LNCaP clone FGC (cell line): ENCODE measurements around the gene APOA4.

Source experiments
- DNase-seq: peaks from one replicate; pipeline ENCODE4 v3.0.0-alpha.2; 2011; ENCODE audit warnings: low read depth
- H3K4me3 ChIP-seq: 2 replicates; pipeline ENCODE4 v1.5.1; 2011; ENCODE audit warnings: mild to moderate bottlenecking, low read depth, low read length, control low read depth
- TF ChIP-seq, protein P1 (sequence below): IDR thresholded peaks from 2 replicates; pipeline ENCODE4 v1.5.1; 2012; ENCODE audit warnings: mild to moderate bottlenecking; ENCODE audit not compliant: control insufficient read depth, insufficient read depth; ENCODE audit errors: extremely low read depth

The APOA4 gene

DNA sequence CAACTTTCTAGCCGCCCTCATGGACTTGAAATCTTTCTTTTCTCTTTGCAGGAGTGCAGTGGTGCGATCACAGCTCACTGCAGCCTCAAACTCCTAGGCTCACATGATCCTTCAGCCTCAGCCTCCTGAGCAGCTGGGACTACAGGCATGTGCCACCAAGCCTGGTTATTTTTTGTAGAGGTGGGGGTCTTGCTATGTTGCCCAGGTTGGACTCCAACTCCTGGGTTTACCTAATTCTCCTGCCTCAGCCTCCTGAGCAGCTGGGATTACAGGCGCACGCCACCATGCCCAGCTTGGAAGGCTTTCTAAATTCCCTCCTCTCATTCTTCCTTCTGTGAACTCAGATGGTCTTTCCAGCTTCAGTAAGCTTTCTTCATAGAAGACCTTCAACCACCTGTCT, 19.0 kb upstream of the APOA4 start:
- no peak for DNase-seq
- TF ChIP-seq, protein P1, sequence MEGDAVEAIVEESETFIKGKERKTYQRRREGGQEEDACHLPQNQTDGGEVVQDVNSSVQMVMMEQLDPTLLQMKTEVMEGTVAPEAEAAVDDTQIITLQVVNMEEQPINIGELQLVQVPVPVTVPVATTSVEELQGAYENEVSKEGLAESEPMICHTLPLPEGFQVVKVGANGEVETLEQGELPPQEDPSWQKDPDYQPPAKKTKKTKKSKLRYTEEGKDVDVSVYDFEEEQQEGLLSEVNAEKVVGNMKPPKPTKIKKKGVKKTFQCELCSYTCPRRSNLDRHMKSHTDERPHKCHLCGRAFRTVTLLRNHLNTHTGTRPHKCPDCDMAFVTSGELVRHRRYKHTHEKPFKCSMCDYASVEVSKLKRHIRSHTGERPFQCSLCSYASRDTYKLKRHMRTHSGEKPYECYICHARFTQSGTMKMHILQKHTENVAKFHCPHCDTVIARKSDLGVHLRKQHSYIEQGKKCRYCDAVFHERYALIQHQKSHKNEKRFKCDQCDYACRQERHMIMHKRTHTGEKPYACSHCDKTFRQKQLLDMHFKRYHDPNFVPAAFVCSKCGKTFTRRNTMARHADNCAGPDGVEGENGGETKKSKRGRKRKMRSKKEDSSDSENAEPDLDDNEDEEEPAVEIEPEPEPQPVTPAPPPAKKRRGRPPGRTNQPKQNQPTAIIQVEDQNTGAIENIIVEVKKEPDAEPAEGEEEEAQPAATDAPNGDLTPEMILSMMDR, result no peak

DNA sequence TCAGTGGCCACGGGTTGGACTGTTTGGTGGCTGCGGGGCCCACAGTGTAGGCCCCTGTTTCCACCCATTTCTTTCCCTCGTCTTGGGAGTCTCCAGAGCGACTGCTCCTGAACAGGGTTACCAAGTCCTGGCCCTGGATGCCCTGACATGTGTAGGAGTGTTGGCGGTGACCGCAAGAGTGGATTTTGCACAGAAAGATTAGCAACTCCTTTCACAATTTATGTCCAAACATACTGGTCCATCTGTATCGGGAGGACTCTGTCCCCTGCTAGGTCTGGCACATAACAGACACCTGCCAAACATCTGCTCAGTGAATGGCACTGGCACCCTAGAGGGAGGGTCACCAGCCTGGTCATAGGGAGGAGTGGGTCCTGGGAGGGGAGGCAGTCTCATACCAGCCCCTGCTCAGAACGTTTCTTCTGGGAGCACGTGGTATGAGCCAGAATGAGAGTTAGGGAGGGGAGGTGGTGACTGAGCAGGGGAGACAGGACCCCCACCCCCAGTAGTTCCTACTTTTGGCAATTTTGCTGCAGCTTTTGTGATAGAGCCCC, 17.7 kb upstream of the APOA4 start:
- TF ChIP-seq, protein P1, result no peak
- DNase-seq, result no peak
- H3K4me3 ChIP-seq, result no peak overlapping the region

More for the DNA sequence above, 19.0 kb upstream of the APOA4 start:
- no peak overlapping the region for H3K4me3 ChIP-seq

DNA sequence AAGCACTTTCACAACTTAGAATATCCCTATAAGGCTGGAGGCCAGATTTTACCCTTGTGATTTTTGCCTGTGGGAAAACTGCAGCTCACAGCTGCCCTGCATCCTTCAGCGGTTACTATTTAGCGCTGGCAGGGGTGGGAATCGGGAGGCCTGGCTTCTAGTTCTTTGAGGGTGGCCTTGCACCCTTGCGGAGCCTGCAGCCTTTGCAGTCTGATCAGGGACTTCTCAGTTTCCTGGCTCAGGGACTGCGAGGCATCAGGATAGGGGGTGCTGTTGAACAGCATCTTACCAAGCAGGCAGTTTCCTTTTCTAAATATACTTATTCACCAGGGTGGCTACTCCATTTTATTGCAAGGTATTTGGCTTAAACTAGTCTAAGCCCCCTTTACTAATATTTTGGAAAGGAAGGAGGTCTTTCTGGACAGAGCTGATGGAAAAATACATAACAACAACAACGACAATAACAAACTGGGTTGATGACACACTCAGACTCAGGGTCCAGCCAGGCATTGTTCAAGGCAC, 17.2 kb upstream of the APOA4 start:
- DNase-seq, result no peak
- H3K4me3 ChIP-seq, result no peak overlapping the region
- TF ChIP-seq, protein P1, result no peak

DNA sequence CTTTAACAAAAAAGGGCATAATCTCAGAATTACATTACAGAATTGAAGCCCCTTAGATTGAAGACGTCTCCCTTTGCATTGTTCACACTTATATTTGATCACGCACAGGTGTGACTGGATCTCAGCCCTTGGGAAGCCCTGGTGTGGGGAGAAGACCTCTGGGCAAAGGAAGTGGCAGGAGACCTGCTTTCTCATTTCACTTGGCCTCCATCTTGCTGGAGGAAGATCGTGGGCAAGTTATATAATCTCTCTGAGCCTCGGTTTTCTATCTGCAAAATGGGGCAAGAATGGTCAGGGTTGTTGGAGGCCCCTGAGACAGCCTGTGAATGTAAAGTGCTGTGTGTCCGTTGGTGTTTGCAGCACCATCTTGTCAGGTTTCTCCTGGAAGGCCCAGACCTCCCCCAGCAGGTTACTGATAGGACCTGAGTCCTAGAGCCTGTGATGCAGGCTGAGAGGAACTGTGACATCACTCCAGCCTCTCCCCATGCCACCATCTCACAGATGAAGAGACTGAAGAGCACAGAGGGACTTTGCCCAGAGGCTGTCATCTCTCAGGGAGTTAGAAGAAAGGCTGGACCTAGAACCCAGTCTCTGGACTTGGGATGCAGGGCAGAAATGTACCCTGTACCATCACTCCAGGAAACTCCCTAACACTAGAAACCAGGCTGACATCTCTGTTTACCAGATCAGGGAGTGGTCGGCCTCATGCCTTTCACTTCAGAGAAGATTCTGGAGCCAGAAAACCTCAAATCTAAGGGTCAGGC, 15.4 kb upstream of the APOA4 start:
- no peak overlapping the region for H3K4me3 ChIP-seq

DNA sequence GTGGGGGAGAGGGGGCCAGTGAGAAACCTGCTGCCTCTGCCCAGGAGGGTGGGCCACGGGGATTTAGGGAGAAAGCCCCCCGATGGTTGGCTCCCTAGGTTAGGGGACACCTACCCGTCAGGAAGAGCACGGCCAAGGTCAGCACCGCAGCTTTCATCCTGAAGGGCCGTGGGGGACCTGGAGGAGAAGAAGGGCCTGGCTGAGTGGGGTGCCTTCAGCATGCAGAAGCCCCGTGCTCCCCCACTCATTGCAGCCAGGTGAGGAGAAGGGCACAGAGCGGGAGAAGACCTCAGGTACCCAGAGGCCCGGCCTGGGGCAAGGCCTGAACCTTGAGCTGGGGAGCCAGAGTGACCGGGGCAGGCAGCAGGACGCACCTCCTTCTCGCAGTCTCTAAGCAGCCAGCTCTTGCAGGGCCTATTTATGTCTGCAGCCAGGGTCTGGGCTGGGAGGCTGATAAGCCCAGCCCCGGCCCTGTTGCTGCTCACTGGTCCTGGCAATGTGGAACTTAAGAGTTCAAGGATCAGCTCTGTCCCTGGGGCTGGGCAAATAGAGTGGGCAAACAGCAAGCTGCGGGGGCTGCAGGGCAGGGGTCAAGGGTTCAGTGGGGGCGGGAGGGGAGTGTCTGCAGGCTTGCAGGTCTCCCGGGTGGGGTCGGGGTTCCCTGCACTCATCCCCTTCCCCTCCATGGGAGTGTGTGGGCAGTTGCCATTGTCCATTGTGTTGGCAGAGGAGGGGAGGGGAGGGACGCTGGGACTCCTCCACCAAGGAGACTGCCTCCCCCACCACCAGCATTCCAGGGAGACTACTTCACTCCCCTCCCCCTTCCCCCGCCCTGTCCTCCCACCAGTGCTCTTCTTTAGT, 14.4 kb upstream of the APOA4 start, which contains the start of gene APOA1:
Gene APOA1 (minus strand): TSS at position 392 of the 861 bp plus-strand sequence. CDS start 235 bp downstream, at position 157.
- DNase-seq, result no peak
- no peak within 1 kb of the TSS for H3K4me3 ChIP-seq
- TF ChIP-seq, protein P1, result no peak

More for the DNA sequence above, 15.4 kb upstream of the APOA4 start:
- no peak for DNase-seq
- TF ChIP-seq, protein P1, result no peak

DNA sequence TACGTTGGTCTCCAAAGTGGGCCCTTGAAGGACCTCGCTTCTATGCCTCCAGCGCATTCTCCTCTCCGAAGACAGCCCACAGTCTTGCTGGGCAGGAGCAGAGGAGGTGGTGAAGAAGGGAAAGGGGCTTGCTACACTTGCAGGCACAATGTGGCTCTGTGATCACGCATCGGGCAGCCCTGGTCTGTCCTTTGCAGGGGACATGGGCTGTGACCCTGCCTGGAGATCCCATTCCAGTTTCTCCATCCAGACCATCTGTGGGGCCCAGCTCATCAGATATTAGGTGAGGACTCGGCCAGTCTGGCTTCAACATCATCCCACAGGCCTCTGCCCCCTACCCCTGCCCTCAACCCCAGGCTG, 13.5 kb upstream of the APOA4 start:
- DNase-seq, result no peak
- TF ChIP-seq, protein P1, result no peak
- no peak overlapping the region for H3K4me3 ChIP-seq
